GM13976 (cell line): Measurements from ENCODE around the gene KRTAP10-1.

Source experiments
- DNase-seq: peaks from one replicate; pipeline ENCODE4 v3.0.0; 2012; ENCODE audit warnings: low spot score
- CTCF ChIP-seq: IDR thresholded peaks from 2 replicates; pipeline ENCODE4 v1.5.1; 2012; ENCODE audit warnings: borderline replicate concordance, mild to moderate bottlenecking; ENCODE audit not compliant: insufficient read depth; ENCODE audit errors: extremely low read depth, missing control alignments, control extremely low read depth
- in situ Hi-C: fragments of 300-500 bp; cut with MboI; formaldehyde crosslinking; loops from one replicate; pipeline ENCODE4 v1.12.0; 2022; ENCODE audit warnings: low sequenced_read_pairs, mixed read lengths, inconsistent platforms; ENCODE audit not compliant: unreplicated experiment

The KRTAP10-1 gene

DNA sequence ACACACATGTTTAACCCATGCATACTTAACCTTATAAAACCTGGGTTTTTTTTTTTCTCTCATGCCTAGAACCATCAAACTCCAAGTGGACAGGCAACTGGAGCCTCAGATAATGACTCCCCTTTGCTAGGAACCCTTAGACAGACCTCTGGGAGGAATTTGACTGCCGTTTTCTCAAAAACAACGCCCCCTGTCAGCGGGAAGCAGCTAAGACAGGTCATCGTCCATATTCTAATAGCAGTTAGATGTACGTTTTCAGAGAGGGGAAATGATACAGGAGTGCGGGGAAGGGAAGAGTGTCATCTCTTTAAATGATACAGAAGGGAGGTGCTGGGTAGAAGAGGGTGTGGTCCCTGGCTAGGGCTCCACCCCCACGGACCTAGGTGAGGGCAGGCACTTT, 50.0 kb downstream of the KRTAP10-1 start:
- DNase-seq = no peak
- in situ Hi-C loops = loop anchor here (10.0 kb wide), 1 partner anchor 305 kb away; no protein-coding TSS in a partner anchor
- no peak for TF ChIP-seq CTCF
